Measurements from ENCODE around the gene MCAM.

The MCAM gene

DNA sequence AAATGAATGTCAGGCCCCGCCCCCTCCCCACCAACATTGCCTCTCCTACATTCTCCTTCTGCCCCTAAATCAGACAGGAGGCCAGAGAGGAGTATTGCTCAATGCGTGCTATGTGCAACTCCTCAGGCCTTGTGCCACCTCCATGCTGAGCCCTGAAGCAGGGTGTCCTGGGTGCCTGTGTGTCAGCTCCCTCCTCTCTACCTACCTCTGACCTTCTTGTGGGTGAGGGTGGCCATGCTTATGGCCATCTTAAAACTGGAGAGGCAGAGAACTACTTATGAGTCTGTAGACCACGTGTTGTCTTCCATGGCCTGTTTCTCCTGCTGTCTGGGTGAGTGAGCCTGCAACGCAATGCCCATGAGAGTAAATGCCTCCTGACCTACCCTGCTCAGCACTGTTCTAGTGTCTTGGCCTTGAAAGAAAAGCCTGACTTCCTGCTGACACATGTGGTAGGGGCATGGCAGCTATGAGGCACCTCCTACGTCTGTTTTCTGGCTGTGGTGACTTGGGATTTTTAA is 10.5 kb downstream of the MCAM start:
- DNase-seq, result no peak

DNA sequence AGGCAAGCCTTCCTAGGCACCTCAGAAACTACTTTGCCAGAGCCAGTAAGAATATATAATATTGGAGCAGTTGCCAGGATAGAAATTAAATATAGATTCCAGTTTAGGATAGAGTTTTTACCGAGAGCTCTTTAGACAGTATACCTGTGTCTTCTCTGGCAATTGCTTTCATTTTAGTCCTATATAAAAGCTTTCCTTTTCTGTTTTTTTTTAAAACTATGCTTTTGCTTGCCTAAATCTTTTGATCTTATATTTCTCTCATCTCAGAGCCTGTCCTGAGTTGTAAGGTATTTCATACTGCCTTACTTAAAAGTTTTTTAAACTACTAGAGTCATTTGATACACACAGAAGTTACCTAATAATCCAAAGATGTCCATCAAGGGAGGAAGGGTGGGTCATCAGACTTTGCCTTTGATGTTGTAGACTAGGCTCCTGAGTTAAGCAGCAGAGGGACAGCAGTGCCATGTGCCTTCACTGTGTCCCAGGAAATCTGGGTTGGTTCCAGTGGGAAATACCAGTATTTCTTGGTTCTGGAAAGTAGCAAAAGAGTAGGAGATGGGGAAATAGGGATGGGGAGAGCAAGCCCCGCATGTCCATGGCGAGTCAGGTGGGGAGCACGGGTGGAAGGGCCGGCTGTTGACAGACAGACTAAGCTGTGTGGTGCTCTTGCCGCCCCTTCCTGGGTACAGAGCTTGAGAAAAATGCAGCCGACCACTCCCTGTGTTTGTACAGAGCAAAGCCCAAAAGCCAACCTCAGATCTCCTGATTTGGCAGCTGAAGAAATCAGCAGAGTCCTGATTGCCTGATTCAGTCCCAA is 11.2 kb downstream of the MCAM start:
- DNase-seq, result no peak

DNA sequence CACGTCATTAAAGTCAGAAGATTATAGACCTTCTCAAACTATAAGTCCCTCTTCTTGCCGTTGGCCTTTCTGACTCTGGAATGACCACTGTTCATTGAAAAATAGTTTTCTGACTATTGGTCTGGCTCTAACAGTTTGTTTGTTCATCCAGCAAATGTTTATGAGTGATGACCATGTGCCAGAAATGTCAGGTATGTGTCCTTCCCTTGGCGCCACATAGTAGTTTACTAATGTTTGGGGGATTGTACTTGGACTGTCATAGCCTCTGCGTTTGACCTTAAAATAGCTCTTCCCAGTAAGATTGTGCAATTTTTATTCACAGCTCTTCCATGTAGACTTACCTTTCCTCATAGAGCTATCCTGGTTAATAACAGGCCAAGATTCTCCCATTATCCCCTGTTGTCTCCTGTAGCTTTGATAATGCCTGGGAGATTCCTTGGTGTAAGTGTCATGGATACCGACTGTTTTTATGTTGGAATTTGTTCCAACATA is 13.7 kb downstream of the MCAM start:
- DNase-seq, result no peak

DNA sequence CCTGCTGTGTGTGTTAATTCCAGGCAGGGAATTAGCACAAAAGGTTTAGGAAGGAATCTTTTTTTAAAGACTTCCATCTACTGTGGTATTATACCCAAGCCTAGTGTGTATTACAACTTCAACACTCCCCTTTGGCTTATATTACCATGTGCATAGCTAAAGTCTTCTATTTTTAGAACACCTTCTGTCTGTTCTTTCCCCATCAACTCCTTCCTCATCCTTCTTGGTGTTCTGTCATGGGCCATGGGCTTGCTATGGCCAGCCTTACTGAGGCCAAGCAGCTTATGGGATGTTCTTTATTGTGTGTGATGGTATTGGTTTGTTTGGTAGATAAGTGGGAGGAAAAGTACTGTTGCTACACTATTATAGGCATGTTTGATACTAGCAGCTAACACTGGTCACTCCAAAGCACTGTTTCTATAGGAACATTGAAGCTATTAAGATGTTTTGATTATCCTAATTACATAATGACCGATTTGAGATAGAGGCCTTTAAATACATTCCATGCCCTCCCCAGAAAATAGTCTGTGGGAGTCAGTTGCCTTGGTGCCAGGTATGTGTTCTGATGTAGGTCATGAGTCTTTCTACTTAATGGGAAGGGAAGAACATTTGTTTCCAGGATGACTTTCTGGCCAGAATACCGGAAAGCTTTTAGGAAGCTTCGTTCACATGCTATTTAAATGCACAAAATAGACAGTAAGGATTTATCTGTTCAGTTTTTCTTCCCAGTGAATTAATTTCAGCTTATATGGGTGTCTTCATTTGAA is 16.5 kb downstream of the MCAM start:
- no peak for DNase-seq

DNA sequence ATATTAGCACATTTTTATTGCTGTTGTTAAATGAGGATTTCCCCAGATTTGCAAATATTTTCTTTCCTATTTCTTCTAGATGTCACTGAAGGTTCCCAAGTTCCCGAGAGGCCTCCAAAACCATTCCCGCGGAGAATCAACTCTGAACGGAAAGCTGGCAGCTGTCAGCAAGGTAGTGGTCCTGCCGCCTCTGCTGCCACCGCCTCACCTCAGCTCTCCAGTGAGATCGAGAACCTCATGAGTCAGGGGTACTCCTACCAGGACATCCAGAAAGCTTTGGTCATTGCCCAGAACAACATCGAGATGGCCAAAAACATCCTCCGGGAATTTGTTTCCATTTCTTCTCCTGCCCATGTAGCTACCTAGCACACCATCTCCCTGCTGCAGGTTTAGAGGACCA is 17.5 kb downstream of the MCAM start:
- no peak for DNase-seq

DNA sequence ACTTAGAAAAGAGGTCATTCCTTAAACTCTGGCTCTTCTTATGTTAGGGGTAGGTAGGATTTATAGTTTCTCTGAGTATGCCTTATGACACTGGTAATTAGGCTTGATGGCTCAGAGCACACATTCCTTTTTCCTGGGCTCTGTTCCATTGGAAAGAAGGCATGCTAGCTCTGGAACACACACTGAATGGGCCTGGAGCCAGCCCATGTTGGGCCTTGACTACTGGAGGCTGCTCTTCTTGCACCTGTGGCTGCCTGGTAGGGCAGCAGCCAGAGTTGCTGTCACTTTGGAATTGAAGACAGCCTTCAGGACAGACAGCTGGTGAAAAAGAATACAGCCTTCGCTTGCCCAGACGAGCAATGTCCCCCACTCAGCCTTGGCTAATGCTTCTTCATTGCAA is 18.2 kb downstream of the MCAM start:
- no peak for DNase-seq

DNA sequence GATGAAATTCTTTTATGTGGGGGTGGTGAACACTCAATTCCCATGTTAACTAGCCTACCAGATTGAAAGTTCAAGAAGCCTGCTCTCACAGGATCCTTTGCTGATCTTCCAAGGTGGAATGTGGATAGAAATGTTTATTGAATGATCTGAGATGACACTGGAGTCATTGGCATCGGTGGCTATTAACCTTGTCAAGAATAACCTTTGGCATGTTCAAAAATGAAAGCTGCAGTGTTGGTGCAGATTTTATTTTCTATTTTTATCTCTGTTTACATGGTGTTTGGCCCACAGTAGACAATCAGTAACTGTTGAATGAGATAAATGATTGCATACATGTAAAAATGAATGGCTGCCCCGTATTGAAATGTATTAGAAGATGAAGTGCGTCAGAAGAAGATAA is 19.0 kb downstream of the MCAM start:
- no peak for DNase-seq

DNA sequence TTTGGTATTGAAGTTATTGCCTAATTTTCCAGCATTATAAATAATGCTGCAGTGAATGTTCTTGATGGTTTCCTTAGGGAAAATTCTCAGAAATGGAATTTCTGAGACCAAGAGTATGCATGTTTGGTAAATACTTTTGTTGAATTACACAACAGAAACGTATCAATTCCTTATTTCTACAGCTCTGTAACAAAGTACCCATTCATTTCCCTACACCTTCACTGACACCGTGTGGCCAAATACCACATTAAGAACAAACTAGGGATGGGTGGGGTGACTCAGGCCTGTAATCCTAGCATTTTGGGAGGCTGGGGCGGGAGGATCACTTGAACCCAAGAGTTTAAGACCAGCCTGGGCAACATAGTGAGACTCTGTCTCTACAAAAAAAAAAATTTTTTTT is 21.8 kb downstream of the MCAM start:
- DNase-seq, result no peak

DNA sequence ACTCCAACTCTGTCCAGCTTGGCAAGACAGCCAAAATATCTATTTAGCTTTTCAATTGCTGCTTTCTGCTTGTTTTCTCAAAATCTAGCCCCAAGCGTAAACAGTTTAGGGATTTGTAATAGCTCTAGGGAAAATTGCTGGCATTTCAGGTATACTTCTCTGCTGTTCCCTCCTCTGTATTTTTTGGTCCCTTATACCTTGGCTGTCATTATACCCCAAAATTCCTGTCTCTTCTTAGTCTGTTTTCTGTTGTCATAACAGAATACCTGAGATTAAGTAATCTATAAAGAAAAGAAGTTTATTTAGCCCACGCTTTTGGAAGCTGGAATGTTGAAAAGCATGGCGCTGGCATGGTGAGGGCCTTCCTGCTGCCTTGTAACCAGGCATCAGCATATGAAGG is 23.5 kb downstream of the MCAM start:
- no peak for DNase-seq

DNA sequence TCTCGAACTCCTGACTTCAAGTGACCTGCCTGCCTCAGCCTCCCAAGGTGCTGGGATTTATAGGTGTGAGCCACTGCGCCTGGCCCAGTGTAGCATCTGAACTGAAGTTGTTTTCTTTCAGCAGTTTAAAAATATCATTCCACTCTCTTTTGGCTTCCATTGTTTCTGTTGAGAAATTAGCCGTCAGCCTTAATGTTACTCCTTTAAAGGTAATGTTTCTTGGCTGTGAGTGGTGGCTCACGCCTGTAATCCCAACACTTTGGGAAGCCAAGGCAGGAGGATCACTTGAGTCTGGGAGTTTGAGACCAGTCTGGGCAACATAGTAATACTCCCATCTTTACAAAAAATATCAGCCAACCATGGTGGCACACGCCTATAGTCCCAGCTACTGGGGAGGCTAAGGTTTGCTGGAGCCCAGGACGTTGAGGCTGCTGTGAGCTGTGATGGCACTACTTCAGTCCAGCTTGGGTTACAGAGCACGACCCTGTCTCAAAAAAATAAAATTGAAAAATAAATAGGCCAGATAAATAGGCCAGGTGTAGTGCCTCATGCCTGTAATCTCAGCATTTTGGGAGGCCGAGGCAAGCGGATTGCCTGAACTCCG is 25.9 kb downstream of the MCAM start:
- DNase-seq, result no peak

DNA sequence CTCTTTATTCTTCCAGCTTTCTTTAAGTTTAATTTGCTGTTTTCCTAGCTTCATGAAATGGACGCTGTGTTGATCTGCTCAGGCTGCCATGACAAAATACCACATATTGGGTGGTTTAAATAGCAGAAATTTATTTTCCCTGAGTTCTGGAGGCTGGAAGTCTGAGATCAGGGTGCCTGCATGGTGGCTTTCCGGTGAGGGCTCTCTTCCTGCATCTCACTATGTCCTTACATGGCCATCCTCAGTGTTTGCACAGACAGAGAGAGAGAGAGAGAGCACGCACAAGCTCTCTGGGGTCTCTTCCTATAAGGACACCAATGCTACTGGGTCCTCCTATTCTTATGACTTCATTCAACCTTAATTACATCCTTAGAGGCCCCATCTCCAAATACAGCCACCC is 28.7 kb downstream of the MCAM start:
- DNase-seq, result no peak

DNA sequence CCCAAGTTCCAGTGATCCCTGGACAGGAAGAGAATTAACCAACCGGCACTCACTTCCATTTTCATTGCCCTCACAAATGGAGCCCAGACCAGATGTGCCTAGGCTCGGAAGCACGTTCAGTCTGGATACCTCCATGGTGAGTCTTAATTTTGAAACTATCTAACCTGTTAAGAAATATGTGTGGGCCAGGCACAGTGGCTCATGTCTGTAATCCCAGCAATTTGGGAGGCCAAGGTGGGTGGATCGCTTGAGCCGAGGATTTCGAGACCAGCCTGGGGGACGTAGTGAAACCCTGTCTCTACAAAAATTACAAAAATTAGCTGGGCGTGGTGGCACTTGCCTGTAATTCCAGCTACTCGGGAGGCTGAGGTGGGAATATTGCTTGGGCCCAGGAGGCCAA is 31.5 kb downstream of the MCAM start:
- DNase-seq, result no peak

DNA sequence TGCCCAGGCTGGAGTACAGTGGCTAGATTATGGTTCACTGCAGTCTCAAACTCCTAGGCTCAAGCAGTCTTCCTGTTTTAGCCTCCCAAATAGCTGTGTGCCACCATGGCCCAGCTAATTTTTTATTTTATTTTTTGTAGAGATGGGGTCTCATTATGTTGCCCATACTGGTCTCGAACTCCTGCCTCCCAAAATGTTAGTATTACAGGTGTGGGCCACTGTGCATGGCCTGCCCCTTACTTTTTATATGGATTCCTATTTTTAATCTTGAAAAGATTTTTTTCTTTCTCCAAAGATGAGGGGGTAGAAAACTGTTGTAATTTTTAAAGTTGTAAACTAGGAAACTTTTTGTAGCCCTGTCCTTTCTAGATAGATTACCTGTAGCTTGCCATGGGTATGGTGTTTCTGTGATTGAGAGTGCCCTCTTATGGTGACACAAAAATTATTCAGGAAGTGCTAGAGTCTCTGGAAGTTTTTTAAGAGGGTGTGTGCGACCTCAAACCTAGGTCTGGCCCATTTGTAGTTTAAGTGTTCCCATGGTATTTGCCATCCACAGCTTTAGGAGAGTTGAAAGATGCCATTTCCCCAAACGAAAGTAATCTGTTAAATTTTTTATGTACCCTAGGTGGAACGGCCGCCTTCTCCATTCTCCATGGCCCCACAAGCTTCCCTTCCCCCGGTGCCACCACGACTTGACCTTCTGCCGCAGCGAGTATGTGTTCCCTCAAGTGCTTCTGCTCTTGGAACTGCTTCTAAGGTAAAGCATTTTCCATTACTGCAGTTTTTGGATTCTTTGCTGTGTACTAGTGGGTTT is 32.4 kb downstream of the MCAM start:
- no peak for DNase-seq

DNA sequence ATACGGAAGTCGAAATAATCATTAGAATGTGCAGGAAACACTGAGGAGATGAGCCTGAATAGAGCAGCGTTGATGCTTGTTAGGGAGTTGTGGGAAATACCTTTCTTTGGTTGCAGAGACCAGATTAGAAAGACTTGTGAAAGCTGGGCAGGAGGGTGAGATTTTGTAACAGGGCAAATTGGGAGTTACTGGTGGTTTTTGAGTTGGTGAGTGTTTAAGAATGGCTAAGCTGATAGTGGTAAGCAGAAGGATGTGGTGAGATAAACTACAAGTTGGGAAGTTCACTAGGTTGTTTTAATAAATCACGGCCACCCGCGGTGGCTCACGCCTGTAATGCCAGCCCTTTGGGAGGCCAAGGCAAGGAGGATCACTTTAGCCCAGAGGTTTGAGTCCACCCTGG is 34.4 kb downstream of the MCAM start:
- DNase-seq, result no peak

DNA sequence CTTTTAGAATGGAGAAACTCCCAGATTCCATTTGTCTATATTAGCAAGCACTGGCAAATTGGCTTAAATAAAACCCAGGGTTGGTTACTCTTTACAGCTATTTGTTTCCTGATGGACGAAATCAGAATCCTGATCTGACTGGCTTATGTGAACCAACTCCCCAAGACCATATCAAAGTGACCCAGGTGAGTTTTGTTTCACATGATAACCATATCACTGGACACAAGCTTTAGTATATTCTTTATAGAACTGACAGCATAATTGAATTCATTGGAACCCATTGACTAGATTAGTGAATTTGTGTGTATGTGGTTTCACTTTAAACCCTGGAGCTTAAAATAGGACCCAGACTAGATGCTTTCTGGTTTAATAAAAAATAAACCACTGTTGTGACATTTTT is 39.3 kb downstream of the MCAM start:
- no peak for DNase-seq

DNA sequence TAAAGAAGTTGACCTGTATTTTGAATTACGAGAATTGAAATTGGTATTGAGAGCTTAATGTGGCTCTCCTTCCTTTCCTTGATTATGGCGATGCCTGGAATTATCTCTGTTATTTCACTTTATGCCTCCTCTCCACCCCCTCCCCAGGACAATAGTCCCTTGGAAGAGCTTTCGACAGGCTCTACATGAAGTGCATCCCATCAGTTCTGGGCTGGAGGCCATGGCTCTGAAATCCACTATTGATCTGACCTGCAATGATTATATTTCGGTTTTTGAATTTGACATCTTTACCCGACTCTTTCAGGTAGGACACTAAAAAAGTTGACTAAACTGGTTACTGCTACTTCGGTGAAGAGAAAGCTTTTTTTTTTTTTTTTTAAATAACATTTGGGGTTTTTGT is 43.2 kb downstream of the MCAM start:
- no peak for DNase-seq

DNA sequence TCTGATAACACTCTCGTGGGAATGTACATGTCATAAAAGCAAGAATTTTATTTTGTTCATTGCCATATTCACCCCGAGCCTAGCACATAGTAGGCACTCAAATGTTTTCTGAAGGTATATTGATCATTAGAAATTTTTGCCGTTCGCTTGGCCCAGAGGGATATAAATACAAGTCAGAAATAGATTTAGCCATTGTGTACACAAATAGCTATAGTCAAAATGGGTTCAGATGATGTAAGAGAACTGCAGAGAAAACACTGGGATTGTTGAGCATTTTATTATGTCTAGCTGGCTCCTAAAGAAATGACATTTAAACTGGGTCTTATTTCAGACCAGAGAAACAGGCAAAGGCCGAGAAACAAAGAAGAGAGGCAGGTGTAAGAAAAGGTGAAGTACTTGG is 49.3 kb downstream of the MCAM start:
- DNase-seq, result no peak

DNA sequence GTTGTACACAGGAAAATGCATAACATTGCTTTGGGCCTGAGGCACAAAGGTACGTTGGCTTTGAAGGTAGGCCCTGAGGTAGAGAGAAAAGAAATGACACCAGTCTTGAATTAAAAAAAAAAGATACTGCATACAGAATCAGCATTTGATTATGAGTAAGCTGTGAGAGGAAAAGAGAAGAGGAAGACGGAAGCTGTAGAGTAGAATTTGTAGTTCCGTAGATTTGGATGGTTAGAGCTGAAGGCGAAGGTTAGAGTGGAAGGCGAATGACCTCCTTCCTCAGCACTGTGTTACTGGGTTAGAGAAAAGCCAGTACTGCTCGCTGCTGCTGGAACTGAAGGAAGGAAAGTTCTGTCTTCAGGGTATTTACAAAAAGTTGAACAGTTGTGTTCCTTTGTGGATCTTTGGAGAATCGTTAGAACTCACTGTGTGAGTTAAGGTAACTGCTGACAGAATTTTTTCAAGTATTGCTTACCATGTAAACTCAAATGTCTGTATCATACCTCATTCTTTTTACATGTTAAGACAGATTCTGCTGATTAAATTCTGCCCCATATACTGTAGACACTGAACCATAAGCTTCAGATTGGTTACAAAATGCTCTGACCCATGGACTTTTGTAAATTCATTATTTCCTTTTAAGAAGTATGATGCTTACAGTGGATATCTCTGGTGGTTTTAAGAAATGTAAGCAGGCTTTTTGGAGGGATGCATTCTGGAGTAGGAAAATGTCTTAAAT is 50.2 kb downstream of the MCAM start:
- no peak for DNase-seq

DNA sequence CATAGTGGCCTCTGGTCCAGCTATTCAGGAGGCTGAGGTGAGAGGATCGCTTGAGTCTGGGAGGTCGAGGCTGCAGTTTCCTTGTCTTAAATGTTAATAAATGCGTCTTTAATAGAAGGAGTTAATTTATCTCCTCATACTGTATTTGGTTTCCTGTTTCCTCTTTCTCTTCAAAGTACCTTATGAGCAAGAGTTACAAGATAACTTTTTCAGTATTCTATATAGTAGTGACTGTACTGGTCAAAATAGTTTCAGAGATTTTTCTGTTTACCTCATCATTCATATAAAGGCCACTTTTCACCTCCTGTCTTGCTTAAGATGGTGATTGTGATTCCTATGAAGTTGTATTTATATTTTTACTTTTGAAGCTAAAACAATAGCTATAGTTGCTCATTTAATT is 50.9 kb downstream of the MCAM start:
- no peak for DNase-seq

DNA sequence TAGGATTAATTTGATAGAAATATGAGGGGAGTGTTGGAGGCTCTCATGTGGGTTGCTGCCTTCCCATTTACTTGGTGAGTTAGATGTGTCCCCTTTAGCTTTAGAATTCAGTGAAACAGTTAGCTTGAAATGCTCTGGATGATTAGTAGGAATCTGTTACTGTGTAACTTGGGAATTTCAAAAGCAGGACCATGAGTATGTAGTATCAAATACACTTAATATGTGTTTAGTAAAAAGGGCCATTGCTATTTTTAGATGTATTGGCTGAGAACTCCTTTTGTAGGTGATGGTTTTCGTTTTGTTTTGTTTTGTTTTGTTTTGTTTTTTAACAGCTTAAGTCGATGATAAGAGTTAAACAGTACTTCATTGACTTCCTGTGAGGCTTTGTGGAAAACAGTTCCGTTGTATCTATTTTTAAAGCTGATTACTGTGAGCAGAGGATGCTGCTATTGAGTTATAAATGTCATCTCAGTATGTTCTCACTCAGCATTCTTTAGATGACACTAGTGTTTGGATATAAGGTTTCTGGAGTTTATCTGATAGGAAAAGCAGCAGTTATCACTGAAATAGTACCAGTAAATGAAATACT is 53.5 kb downstream of the MCAM start:
- DNase-seq, result no peak

DNA sequence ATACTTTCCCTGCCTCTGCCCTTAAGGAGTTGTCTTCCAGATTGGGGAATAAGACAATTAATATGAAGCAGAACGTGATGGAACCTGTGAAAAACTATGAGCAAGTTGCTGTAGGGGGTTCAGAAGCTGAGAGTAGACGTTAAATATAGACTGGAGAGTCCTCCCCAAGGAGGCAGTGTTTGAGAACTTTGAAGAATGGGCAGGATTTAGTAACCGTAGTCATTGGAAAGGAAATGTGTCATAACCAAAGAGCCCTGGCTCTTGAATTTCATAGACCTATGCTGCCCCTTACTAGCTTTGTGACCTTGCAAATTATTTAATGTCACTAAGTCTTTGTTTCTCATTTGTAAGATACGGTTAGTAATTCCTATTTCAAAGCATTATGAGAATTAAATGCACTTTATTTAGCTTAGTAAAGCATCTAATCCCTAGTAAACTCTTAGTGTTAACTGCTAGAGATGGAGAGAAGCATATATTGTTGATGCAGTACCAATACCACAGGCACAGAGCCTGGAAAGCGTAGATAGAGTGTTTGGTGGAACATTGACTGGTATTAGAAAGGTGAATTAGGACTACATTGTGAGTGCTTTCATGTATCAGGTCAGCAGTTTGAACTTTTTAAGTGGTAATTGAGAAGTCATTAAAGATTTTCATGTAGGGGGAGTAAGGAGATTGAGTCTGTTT is 54.1 kb downstream of the MCAM start:
- DNase-seq, result no peak
